ENCODE results near the gene HOXA4. TPM values are rescaled to one million over a fixed set of nuclear protein-coding genes. Genes with fewer than 3 reads are reported as not detected.

HOXA4 gene
- total RNA-seq, 2 donors from 2014 or later: 0.55 TPM; not detected in 1

DNA sequence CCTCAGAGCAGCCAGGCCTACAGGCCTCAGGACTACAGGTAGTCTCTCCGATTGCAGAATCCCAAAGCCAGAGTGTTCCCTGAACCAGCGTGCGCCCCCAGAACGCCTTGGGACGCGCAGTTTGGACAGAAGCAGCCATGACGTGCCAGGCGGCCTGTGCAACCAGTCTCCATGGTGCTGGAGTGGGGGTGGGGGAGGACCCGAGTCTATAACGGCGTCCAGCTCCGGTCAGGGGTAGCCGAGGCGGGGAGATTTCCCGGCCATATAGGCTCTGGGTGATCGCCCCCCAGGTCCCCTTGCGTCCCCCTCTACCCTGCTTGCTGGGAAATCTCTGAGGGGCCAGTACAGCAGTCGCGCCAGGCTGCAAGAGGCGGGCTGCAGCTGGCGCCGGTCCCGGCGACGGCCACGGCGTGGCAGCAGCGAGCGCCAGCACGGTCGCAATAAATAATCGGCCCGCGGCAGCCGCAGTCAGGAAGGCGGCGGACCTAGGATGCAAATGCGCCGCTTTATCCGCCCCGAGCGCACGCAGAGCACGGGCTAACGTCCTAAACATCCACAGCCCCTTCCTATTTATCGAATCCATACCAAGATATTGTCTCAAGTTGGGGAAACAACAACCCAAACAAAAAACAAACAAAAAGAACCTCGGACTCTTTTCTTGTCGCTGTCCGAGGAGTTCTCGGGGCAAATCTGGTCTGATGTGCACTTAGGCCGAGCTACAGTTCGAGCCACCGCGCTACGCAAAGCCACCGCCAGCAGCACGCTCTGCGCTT is 20.2 kb upstream of the HOXA4 start:
- Mint-ChIP-seq H3K4me1 (ENCODE audit: low read depth in 2 of 2) (peaks cover 45 to 53% of the 10 kb centered on the region in 2 donors), H3K27ac (no peak overlapping the region), H3K9me3 (no peaks in the 10 kb centered on the region), H3K36me3 (no peaks in the 10 kb centered on the region), H3K4me3 (peak overlapping the region; percentile 84), H3K27me3 (peaks cover 56 to 68% of the 10 kb centered on the region in 2 donors)
- ATAC-seq (peak; percentile 83 to 91), DNase-seq (ENCODE audit: low spot score) (peak; percentile 74)

- H3K27ac Mint-ChIP-seq: no peak overlapping the region
- H3K27me3 Mint-ChIP-seq: peaks cover 55 to 60% of the 10 kb centered on the region in 2 donors
- ATAC-seq (peak; percentile 2 to 25), DNase-seq (ENCODE audit: low spot score) (peak; percentile 45)
- H3K4me1 Mint-ChIP-seq (ENCODE audit: low read depth in 2 of 2): peaks cover 40 to 49% of the 10 kb centered on the region in 2 donors
- no peaks in the 10 kb centered on the region for H3K9me3 Mint-ChIP-seq
- no peaks in the 10 kb centered on the region for H3K36me3 Mint-ChIP-seq
- peak overlapping the region; percentile 84 for H3K4me3 Mint-ChIP-seq
Measured at GRCh38 chr7:27149842-27150567, 19.4 kb upstream of the HOXA4 start.

DNA sequence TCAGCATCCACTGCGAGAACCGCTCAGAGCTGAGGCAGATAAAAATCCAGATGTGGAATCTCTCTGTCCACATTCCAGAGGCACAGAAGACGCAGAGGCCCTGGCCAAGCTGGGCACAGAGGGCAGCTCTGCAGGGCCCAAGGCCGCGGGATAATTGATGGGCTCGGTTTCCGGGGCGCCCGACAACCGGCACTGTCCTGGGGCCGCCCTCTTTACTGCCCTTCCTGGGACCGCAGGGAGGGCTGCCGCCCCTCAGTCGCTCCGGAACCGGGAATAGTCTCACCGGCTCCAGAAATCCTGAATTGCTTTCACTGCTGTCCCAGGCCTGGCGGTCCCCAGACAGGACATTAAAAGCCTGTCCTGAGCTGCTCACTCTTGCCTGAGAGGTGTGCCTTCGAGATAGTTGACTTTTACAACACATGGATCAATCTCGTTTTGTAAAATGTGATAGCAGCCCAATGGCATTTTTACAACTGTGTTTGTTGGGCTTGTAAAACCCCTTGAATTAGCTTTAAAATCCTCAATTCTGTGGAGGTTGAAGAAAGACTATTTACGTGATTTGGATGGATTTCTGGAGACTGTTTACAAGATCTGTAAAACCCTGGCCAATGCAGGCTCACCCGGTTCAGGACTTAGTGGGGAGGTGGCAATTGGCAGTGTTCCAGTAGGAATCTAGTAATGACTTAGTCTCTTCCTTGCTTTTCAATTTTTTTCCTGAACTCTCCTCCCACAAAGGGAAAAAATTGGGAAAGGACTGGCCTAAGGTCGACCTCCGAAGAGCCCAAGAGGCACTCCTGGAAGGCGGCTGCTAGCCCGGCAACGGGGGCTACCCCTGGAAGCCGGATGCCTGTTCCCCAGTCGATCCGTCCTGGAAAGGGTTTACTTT is 18.4 kb upstream of the HOXA4 start:
- Mint-ChIP-seq H3K27ac (no peak overlapping the region), H3K27me3 (peaks cover 46 to 50% of the 10 kb centered on the region in 2 donors), H3K4me1 (ENCODE audit: low read depth in 2 of 2) (peaks cover 30 to 40% of the 10 kb centered on the region in 2 donors), H3K4me3 (no peak overlapping the region), H3K36me3 (no peaks in the 10 kb centered on the region), H3K9me3 (no peaks in the 10 kb centered on the region)
- no peak for ATAC-seq
- DNase-seq (ENCODE audit: low spot score): peak; percentile 50

DNA sequence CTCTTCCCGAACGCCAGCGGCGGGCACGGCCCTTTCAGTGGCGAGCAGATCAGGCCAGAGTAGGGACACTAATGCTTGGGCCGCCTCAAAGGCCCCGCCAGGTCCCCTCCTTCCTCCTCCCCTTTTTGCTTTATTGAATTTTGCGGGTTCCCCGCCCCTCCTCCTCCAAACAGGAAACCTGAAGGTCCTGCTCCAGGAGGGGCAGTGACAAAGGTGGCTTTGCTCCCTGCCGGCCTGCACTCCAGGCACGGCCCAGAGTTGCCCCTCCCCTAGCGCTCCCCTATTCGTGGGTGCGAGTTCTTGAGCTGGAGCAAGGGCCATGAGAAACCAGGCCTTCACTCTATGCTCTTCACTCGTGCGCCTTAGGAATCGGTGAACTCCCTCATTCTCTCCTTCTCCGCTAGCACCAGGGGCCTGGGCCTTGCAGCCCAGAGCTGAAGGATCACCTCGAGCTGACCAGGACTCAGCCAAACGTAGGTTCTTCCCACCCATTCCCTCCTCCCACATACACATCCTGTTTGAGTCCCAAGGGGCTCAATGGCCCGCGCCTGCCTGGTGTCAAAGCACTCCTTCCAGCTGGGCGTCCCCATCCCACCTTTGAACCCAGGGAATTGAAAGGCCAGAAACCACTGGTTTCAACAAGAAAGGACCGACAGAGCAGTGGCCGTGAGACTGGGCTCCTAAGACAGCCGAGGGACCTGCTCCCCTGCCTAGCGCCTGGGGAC is 17.6 kb upstream of the HOXA4 start:
- Mint-ChIP-seq H3K27me3 (peaks cover 38 to 42% of the 10 kb centered on the region in 2 donors), H3K4me3 (peak overlapping the region; percentile 78)
- DNase-seq (ENCODE audit: low spot score): peak; percentile 58

GRCh38 chr7:27147199-27148030 is 16.9 kb upstream of the HOXA4 start, which contains the start of gene HOXA6:
Gene HOXA6 (minus strand): TSS chr7:27147774. CDS start chr7:27147749, 25 bp downstream.
- Mint-ChIP-seq H3K27ac (no peak within 1 kb of the TSS), H3K4me3 (peak within 1 kb of the TSS; percentile 78), H3K9me3 (no peaks in the 10 kb centered on the region), H3K36me3 (no peaks in the 10 kb centered on the region), H3K27me3 (peaks cover 40 to 44% of the 10 kb centered on the region in 2 donors), H3K4me1 (ENCODE audit: low read depth in 2 of 2) (peaks cover 30 to 34% of the 10 kb centered on the region in 2 donors)
- DNase-seq (ENCODE audit: low spot score) (peak; percentile 57), ATAC-seq (no peak)

More for the DNA sequence above, 17.6 kb upstream of the HOXA4 start:
- peaks cover 25 to 32% of the 10 kb centered on the region in 2 donors for H3K4me1 Mint-ChIP-seq (ENCODE audit: low read depth in 2 of 2)
- H3K36me3 Mint-ChIP-seq: no peaks in the 10 kb centered on the region
- no peaks in the 10 kb centered on the region for H3K9me3 Mint-ChIP-seq
- H3K27ac Mint-ChIP-seq: no peak overlapping the region
- no peak for ATAC-seq

- no peaks in the 10 kb centered on the region for H3K36me3 Mint-ChIP-seq
- H3K27me3 Mint-ChIP-seq: peaks cover 35 to 42% of the 10 kb centered on the region in 2 donors
- peak overlapping the region; percentile 78 for H3K4me3 Mint-ChIP-seq
Measured at GRCh38 chr7:27146491-27147198, 16.1 kb upstream of the HOXA4 start.

GRCh38 chr7:27145914-27146412 is 15.4 kb upstream of the HOXA4 start:
- no peak overlapping the region for H3K4me3 Mint-ChIP-seq
- H3K9me3 Mint-ChIP-seq: no peaks in the 10 kb centered on the region
- no peak overlapping the region for H3K27ac Mint-ChIP-seq
- H3K27me3 Mint-ChIP-seq: peaks cover 36 to 42% of the 10 kb centered on the region in 2 donors
- peak; percentile 49 for DNase-seq (ENCODE audit: low spot score)
- peaks cover 17 to 20% of the 10 kb centered on the region in 2 donors for H3K4me1 Mint-ChIP-seq (ENCODE audit: low read depth in 2 of 2)
- no peaks in the 10 kb centered on the region for H3K36me3 Mint-ChIP-seq
- ATAC-seq: no peak

More at GRCh38 chr7:27146491-27147198, 16.1 kb upstream of the HOXA4 start:
- ATAC-seq (no peak), DNase-seq (ENCODE audit: low spot score) (no peak)
- no peak overlapping the region for H3K27ac Mint-ChIP-seq
- H3K9me3 Mint-ChIP-seq: no peaks in the 10 kb centered on the region
- H3K4me1 Mint-ChIP-seq (ENCODE audit: low read depth in 2 of 2): peaks cover 24 to 26% of the 10 kb centered on the region in 2 donors

- Mint-ChIP-seq H3K4me1 (ENCODE audit: low read depth in 2 of 2) (peaks cover 11 to 15% of the 10 kb centered on the region in 2 donors), H3K9me3 (no peaks in the 10 kb centered on the region), H3K27me3 (peaks cover 32 to 42% of the 10 kb centered on the region in 2 donors), H3K27ac (no peak overlapping the region), H3K36me3 (no peaks in the 10 kb centered on the region), H3K4me3 (no peak overlapping the region)
- DNase-seq (ENCODE audit: low spot score) (no peak), ATAC-seq (no peak)
Measured at GRCh38 chr7:27145165-27145913, 14.8 kb upstream of the HOXA4 start.

- Mint-ChIP-seq H3K27me3 (peaks cover 32 to 45% of the 10 kb centered on the region in 2 donors), H3K36me3 (no peaks in the 10 kb centered on the region), H3K9me3 (no peaks in the 10 kb centered on the region)
Measured at GRCh38 chr7:27144781-27145164, 14.2 kb upstream of the HOXA4 start.

GRCh38 chr7:27143950-27144780 is 13.6 kb upstream of the HOXA4 start:
- Mint-ChIP-seq H3K36me3 (no peaks in the 10 kb centered on the region), H3K4me3 (no peak overlapping the region), H3K27ac (no peak overlapping the region), H3K27me3 (peaks cover 32 to 45% of the 10 kb centered on the region in 2 donors), H3K4me1 (ENCODE audit: low read depth in 2 of 2) (peaks cover 11 to 13% of the 10 kb centered on the region in 2 donors), H3K9me3 (no peaks in the 10 kb centered on the region)
- ATAC-seq (no peak), DNase-seq (ENCODE audit: low spot score) (no peak)

More at GRCh38 chr7:27144781-27145164, 14.2 kb upstream of the HOXA4 start:
- DNase-seq (ENCODE audit: low spot score) (no peak), ATAC-seq (no peak)
- Mint-ChIP-seq H3K4me1 (ENCODE audit: low read depth in 2 of 2) (peaks cover 11 to 13% of the 10 kb centered on the region in 2 donors), H3K27ac (no peak overlapping the region), H3K4me3 (no peak overlapping the region)

Measured in natural killer cell treated with Interleukin-12 subunit alpha and Interleukin-12 subunit beta and Interleukin-15 and Interleukin-18, amount 100 ng/mL, for 72 hours (primary cell).